OCI-M1 (cell line): ENCODE data around the gene PRPF38B.
"Not testable (repeated sequence)": the region's sequence is repeated elsewhere in the genome, so short reads cannot be mapped to it uniquely, and the experiment has no call there.

Source experiments
- DNase-seq: peaks from one replicate; lab custom pipeline; 2025; lab: John Stamatoyannopoulos, UW

The PRPF38B gene, protein sequence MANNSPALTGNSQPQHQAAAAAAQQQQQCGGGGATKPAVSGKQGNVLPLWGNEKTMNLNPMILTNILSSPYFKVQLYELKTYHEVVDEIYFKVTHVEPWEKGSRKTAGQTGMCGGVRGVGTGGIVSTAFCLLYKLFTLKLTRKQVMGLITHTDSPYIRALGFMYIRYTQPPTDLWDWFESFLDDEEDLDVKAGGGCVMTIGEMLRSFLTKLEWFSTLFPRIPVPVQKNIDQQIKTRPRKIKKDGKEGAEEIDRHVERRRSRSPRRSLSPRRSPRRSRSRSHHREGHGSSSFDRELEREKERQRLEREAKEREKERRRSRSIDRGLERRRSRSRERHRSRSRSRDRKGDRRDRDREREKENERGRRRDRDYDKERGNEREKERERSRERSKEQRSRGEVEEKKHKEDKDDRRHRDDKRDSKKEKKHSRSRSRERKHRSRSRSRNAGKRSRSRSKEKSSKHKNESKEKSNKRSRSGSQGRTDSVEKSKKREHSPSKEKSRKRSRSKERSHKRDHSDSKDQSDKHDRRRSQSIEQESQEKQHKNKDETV

DNA sequence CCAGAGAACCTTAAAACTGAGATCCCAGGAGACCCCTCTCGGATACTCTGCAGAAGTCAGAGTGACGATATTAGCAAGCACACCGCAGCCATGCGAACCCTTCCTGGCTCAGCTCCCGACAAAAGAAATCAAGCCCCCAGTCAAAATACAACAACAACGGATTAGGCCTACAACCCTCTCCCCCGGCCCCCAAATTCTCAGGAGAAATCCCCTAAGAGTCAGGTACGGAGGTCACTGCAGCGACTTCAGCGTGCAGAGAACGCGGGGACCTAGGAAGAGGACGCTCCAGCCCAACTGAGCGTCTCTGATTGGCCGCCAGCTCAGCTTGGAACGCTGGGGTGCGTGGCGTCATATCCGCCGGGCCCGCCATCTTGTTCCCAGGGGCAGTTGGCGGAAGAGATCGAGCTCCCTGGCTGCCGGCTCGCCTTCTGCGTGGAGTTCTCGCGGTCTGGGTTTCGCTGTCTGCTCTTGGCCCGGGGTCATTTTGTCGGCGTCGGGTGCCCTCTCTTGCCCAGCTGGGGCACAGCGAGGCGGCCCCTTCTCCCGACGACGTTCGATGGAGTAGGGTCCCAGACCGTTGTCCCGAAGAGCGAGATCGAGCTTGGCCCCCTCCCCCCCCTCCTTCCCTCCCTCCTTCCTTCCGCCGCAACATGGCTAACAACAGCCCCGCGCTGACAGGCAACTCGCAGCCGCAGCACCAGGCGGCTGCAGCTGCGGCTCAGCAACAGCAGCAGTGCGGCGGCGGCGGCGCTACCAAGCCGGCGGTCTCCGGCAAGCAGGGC is at the start of gene PRPF38B:
Gene PRPF38B, plus strand, starts transcription at position 369 of the 782 bp plus-strand sequence. Its CDS starts 282 bp downstream, at position 651.
- peak; percentile 94 for DNase-seq

DNA sequence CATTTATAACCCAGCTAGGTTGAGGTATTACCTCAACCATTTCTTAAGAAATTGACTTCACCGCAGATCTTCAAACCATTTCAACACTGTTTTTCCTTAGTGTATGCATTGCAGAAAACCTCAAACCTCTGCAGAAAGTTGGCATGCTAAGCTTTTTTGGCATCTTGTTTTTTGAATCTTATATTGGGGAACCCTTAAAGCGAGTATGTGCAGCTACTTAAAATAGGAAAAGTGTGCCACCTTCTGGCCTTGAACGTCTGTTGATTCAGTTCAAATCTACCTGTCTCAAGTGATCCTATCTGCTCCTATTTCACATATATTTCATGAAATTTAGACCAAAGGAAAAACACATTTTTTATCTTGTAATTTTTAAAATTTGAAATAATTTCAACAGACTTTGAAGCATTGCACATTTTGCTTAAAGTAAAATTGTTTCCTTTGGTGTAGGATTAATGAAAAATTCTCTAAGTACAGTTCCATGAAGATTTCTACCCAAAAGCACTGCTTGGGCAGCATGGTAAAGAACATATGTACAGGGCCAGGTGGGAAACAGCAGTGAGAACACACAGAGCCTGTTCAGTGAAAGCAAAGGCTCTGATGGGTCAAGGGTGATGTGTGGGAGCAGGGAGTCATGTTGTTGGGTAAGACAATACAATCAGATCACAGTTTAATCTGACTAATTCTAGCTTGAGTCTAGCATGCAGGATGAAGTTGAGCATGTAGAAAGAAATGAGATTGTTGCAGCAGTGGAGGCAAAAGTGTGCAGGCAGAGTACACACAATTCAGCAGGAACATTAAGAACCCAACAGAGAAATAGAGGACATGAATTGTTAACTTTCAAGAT is 48.4 kb upstream of the PRPF38B start:
- peak; percentile 75 for DNase-seq

DNA sequence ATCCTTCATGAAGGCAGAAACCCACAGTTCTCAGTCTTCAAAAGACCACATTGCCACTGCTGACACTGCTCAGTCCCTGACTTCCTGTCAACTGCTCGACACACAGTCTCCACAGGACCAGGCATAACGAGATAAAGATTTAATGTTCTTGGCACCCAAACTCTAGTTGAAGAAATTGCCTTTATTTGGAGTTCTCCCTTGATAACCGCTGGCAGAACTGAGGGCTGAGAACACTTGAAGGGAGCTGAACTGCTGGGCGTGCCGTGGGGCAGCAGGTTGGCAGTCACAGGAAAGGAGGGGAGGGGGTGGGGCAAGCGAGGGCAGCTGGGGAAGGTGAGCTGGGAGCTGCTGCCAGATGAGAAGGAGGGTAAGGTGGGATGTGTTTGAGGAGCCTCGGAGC is 47.1 kb upstream of the PRPF38B start:
- peak; percentile 24 for DNase-seq

DNA sequence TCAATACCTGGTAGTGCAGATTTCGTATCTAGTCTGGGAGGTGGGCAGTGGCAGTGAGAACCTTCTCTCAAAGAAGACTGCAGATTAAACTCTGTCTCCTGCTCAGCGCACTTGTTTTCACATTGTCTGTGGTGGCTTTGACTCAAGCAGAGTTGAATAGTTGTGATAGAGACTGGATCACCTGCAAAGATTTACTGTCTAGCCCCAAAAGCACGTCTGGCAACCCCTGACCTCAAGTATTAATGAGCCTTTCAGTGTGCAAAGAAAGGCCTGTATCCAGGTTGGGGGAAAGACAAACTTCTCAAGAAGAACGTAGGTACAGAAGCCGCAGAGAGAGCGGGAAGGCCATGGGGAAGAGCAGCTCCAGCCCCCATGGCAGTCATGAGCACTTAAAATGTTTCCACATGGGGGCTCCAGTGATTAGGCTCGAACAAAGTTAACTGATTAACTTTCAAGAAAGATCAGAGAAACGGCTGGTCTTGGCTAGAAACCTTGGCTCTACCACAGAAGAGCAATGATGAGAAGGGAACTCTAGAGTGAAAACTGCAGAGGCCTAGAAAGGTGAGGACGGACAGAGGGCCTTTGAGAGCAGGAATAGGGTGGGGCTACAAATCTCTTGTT is 46.4 kb upstream of the PRPF38B start:
- no peak for DNase-seq

DNA sequence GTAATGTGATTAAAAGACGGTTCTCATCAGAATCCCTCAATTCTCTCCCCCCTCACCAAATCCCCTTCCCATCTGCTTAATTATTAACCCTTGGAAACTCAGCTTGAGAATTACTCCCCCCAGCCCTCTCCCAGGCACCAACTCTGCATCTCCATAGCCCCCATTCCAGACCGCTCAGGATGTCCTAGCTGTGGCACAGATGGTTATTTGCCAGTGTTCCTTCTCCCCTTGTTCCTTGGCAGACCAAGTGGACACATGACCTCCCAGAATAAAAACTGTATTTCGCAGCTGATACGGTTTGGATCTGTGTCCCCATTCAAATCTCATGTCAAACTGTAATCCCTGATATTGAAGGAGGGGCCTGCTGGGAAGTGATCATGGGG is 45.9 kb upstream of the PRPF38B start:
- DNase-seq: no peak

DNA sequence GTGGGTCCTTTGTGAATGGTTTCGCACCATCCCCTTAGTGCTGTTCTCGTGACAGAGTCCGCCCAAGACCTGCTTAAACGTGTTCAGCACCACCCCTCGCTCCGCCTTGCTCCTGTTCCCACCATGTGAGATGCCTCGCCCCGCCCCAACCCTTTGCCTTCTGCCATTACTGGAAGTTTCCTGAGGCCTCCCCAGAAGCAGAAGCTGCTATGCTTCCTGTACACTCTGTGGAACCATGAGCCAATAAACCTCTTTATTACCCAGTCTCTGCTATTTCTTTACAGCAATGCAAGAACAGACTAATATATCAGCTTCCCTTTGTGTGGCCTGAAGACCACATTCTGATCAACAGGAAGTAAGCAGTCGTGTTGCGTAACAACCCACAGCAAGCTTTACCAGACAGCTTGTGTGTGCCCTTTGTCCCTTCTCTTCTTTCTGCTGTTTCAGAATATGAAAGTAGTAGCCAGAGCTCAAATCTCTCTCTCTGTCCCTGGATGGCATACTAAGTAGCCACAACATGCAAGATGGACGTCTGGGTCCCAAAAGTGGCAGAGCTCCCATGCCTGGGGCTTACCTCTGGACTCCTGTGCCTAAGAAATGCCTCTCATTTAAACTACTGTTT is 45.4 kb upstream of the PRPF38B start:
- DNase-seq: peak; percentile 92

DNA sequence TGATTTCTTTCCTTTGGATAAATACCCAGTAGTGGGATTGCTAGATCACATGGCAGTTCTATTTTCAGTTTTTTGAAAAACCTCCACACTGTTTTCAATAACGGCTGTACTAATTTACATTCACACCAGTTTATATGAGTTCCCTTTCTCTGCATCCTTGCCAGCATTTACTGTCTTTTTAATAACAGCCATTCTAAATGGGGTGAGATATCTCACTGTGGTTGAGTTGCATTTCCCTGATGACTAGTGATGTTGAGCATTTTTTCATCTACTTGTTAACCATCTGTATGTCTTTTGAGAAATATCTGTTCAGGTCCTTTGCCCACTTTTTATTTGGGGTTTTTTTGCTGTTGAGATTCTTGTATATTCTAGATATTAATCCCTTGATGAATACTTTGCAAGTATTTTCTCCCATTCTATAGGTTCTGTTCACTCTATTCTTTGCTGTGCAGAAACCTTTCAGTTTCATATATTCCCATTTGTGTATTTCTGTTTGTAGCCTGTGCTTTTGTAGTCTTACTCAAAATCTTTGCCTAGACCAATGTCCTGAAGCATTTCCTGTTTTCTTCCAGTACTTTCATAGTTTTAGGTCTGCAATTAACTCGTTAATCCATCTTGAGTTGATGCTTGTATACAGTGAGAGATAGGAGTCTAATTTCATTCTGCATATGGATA is 38.5 kb upstream of the PRPF38B start:
- no peak for DNase-seq

DNA sequence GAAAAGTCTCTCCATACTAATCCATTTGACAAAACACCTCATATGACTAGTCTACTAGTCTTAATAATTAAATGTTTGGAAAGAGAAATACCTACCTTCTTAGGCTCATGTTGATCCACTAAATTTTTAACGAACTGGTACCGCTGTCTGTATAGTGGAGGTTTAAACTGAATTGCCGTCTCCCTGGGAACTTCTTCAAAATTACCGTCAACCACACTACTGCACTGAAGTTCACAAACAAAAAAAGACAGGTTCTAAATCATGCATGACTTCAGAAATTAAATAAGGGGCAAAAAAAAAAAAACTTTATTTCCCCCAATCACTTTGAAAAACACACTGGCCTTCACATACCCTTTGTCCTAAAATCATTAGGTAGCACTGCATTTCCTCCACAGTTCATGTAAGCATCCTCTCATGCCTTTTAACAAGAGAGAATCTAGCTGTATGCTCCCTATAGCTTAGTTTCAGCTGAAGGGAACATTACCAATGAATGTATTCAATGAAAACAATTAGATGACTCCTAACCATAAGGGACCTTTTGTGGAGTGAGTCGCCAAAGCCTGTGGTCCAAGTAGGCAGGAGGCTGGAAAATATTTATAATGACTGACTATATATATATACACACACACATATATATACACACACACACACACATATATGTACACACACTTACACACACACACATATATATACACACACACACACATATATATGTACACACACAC is 34.6 kb upstream of the PRPF38B start:
- DNase-seq: no peak

DNA sequence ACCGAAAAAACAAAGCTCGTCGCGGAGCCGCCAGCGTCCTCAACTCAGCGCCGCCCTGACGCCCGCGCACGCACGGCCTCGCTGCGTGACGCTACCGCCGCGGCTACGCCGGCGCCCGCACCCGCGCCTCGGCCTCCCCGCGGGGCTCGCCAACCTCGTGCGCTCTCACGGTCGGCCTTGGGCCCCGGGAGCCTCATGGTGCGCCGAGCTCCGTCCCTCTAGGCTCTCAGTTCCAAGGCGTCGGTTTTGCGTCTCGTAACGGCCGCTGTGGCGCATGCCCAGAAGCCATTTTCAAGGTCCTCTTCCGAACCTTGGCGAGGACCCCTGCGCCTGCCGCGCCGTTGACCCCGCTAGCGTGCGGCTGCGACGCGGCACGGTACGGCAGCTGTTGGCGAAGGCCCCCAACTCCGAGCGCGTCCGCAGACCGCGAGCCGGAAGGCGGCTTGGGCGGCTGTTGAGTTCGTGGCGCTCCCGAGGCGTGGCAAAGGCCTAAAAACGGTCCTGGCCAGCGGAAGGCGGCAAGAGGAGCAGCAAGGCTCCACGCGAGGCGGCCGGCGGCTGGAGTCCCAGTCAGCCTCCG is 31.0 kb upstream of the PRPF38B start, which contains the start of gene HENMT1:
Gene HENMT1, minus strand, starts transcription at position 64 of the 580 bp plus-strand sequence. CDS start 1,209 bp downstream, outside the sequence.
- DNase-seq: no peak

DNA sequence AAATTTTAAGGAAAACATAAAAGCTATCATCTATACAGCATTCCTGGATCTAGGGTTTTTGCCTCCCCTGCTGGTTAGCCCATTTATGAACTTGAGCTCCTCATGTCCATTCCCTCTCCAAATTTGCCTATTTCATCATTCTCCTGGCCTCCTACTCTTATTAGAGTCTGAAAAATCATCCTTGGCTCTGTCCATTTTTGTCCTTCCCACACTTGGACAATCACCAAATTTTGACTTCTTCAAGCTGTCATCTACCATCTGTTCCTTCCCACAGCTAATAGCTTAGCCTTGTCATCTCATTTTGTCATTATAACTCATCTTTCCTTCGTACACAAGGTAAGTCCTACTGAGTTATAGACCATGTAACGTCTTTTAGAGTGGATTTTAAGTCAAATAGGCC is 29.0 kb upstream of the PRPF38B start:
- no peak for DNase-seq

DNA sequence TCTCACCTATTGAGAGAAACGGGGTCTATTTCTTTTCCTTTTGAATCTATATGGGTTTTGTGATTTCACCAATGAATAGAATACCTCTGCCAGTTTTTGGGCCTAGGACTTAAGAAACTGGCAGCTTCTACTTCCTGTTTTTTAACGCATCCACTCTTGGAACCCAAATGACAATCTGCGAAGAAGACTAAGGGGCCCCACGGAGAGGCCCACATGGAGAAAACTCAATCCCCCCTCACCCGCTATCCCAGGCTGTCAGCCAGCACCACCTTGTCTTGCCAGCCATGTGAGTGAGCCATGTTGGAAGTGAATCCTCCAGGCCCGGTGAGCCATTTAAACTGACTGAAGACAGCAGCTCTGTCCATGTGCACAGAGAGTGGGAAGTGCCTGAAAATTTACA is 27.6 kb upstream of the PRPF38B start:
- peak; percentile 6 for DNase-seq

DNA sequence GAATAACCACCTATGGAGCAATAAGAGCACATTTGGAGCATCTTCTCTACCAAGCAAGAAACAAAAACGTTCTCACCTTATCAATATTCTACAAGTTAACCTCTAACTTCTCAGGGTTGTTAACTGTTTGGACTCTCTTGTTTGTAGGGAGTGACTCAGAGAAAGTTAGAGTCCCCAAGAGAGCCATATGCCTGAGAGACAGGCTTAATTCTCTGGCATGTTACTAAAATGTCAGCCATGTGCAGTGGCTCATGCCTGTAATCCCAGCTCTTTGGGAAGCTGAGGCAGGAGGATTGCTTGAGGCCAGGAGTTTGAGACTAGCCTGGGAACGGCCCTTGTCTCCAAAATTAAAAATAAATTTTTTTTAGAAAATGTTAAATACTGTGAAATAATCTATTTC is 27.0 kb upstream of the PRPF38B start:
- no peak for DNase-seq

DNA sequence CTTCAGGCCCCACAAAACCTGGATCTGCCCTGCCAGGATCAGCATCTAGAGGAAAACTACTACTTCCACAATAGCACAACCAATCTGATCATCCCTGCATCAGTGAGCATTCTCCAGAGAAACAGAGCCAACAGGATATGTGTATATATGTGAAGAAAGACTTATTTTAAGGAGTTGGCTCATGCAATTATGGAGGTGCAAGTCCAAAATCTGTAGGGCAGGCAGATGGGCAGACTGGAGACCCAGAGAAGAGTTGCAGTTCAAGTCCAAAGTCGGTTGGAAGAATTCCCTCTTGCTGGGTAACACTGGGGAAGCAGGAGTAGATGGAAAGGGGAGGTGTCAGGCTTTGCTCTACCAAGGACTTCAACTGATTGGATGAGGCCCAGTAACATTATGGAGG is 26.3 kb upstream of the PRPF38B start:
- no peak for DNase-seq

DNA sequence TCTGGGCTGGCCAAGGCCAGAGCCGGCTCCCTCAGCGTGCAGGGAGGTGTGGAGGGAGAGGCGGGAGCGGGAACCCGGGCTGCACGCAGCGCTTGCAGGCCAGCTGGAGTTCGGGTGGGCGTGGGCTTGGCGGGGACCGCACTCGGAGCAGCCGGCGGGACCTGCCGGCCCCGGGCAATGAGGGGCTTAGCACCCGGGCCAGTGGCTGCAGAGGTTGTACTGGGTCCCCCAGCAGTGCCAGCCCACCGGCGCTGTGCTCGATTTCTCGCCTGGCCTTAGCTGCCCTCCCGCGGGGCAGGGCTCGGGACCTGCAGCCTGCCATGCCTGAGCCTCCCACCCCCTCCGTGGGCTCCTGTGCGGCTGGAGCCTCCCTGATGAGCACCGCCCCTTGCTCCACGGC is 24.7 kb upstream of the PRPF38B start:
- not testable (repeated sequence) for DNase-seq

DNA sequence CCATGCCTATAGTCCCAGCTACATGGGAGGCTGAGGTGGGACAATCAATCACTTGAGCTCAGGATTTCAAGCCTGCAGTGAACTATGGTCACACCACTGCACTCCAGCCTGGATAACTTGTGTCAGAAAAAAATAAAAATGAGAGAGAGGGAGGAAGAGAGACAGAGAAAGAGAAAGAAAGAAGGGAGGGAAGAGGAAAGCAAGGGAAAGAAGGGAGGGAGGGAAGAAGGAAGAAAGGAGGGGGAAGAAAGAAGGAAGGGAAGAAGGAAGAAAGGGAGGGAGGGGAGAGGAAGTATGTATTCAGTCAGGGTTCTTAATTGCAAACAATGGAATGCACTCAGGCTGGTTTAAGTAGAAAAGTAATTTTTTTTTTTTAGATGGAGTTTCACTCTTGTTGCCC is 23.3 kb upstream of the PRPF38B start:
- DNase-seq: no peak

DNA sequence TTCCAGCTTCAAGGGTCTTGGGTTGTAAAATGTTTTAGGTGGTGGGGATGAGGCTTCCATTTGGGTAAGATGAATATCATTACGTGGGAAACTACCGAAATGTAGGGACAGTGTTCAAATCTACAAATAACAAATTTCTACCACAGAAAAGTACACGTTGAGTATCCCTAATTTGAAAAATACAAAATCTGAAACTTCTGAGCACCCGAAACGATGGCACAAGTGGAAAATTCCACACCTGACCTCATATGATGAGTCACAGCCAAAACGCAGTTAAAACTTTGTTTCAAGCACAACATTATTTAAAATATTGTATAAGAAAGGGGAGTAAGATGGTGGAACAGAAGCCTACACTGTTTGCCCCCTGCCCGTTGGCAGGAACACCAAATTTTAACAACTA is 22.4 kb upstream of the PRPF38B start:
- DNase-seq: no peak

DNA sequence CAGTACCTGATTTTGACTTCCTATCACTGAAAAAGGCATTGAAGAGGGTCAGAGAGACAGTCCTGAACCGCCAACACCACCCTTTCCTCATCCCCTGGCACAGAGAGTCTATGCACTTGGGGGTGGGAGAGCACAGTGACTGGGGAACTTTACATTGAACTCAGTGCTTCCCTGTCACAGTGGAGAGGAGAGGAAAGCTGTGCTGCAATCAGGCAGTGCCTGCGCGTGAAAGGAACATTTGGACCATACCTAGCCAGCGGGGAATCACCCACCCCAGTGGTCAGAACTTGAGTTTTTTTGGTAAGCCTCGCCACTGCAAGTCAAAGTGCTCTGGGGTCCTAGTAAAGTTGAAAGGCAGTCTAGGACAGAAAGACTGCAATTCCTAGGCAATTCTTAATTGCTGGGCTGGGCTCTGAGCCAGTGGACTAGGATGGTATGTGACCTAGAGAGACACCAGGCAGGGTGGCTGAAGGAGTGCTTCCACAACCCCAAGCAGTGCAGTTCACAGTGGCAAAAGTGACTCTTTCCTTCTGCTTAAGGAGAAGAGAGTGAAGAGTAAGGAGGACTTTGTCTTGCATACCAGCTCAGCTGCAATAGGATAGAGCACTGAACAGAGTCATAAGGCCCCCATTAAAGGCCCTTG is 21.9 kb upstream of the PRPF38B start:
- no peak for DNase-seq

DNA sequence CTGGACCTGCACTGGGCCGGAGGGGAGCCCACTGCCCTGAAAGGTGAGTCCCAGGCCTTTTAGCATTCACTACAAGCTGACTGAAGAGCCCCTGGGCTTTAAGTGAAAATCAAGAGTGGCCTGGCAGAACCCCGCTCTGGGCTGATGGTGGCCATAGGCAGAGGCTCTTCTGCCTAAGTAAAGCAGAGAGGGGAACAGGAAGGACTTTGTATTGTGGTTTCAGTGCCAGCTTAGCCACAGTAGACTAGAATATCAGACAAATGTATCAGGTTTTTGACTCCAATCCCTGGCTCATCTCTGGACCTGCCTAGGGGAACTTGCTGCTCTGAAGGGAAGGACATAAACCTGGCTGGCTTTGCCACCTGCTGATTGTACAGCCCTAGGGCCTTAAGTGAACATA is 21.0 kb upstream of the PRPF38B start:
- DNase-seq: no peak

DNA sequence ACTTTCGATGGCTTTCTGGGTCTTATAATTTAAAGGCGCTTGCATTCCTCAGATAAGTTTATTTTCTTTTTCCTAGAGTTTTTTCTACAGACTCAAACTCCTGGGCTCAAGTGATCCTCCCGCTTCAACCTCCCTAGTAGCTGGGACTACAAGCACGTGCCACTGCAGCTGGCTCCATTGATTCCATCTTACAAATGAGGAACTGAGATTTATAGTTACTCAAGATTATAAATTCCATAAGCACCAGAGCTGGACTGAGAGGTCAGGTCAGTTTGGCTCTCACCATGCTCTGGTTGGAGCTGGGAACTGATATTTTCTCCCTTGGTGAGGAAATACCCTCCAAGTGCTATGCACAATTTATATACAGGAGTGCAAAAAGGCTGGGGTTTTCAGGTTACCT is 13.4 kb upstream of the PRPF38B start:
- DNase-seq: no peak
